GM19397 (cell line): ENCODE measurements around the gene TMIE.
"Not testable (repeated sequence)": the region's sequence is repeated elsewhere in the genome, so short reads cannot be mapped to it uniquely, and the experiment has no call there.

Experiments
- ATAC-seq: cut with Tn5 transposase; IDR thresholded peaks from one replicate; pipeline ENCODE4 v1.9.1; 2021; ENCODE audit warnings: mild to moderate bottlenecking, moderate library complexity; ENCODE audit not compliant: unreplicated experiment

Gene TMIE

DNA sequence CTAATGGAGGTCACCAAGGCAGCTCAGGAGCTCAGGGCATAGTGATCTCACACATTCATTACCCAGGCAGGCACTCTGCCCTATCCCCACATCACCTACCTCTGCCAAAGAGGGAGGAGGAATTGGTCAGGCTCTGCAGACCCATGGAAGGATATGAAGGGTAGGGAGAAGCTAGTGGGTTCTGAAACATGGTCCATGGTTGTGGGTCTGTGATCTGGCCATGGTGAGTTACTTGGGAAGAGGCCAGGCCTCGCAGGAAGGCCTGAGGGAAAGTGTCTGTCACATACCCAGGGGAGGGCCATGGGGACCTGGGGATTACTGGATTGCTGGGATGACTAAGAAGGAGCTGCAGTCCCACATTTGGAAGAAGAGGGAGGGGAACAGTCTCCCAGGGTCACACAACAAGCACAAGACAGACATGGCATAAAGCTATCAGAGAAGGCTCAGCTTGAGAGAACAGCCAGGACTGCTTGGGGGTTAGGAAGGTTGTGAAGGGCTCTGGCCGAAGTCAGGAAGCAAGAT is 17.9 kb downstream of the TMIE start:
- ATAC-seq: no peak

DNA sequence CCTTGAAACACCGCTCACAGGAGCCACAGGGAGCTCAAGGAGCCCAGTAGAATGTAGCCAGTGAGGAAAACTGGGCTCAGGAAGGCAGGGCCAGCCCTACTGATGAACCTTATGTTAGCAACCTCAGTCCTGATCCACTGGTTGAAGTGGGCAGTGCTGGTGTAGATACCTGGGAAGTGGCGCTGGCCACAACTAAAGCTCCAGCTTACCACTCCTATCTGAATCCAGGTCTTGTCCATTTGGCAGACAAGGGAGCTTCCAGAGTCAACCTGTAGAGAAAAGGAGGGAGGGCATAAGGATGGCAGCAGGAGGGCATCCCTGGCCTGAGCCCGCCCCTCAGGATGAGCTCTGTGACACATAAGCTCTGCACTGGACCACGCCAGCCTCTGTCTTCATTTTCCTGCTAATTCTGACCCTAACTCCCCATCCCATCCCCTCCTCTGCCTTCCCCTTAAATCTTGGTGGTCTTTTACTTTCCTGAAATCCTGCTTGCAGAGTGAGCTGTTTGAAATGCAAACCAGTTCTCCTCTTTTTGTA is 18.6 kb downstream of the TMIE start:
- no peak for ATAC-seq

DNA sequence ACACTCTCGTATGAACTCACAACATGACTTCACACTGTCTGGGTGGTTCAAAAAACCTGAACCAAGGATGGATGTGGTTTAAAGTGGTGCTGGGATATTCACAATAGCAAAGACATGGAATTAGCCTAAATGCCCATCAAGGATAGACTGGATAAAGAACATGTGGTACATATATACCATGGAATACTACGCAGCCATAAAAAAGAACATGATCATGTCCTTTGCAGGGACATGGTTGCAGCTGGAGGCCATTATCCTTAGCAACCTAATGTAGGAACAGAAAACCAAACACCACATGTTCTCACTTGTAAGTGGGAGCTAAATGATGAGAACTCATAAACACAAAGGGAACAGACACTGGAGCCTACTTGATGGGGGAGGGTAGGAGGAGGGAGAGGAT is 19.8 kb downstream of the TMIE start:
- no peak for ATAC-seq

DNA sequence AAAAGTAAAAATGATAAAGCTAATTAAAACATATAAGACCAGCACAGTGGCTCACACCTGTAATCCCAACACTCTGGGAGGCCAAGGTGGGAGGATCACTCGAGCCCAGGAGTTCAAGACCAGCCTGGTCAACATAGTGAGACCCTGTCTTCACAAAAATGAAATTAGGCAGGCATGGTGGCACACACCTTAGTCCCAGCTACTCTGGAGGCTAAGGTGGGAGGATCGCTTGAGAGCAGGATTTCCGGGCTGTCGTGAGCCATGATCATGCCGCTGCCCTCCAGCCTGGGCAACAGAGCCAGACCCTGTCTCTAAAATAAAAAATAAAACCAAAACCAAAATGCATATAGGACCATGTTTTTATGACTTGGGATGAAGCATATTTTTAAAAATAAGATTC is 21.3 kb downstream of the TMIE start:
- no peak for ATAC-seq

DNA sequence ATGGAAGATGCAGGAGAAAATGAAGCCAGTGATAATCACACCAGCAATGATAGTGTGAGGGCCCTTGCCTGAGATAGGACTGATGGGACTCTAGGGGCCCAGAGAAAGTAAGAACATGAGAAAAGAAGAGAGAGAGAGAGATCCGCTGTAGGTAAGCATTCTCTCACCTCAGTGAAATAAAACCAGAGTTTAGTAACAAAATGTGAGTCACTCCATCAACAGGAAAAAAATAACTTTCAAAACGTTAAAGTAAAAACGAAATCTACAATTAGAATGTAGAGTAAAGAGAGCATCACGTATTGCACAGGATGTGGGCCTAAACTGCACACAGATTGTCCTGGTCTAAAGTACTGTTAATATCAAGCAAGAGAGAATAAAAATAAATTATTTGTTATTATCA is 23.2 kb downstream of the TMIE start:
- no peak for ATAC-seq

DNA sequence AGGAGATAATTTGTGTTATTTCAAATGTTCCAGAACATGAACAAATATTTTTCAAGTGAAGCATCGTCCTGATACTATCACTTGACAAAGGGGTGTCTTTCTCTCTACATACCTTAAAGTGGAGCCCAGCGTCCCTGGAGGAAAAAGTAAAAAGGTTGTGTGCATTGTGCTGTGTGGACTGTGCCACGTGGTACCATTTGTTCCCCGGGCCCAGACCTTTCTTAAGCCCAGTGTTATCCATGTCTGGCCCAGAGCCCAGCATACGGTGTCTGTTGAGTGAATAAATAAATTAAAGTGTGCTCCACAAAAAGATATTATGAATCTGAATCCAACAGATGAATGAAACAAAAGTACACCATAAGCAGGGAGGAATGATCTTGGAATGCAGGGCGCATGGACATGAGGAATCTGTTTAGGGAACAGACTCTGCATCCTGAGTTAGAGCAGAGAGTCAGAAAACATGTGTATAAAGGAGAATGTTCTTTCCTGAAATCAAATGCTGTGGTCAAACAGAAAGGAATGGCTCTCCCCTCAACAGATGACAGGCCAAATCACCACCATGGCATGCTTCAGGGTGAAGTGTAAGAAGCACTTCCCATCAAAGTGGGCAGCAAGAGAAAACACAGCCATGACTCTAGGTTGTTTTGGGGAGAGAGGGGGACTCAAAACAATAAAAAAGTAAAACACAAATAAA is 24.6 kb downstream of the TMIE start:
- no peak for ATAC-seq

DNA sequence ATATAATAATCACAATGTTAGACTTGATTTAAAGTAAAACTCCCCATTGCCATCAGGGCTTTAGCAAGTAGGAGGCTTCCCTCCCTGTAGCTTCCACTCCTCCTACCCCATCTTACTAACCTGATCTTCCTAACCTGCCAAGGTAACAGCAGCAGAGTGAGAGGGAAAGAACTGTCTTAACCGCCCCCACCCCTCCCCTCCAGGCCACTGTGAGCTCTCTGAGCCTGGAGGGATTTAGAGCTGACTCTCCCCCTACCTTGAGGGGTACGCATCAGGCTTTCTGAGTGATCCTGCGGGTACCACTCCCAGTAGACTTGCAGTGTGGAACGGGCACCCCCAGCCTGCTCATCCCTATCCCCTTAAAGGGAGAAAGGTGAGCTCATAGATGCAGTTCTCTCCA is 27.8 kb downstream of the TMIE start:
- ATAC-seq: no peak

DNA sequence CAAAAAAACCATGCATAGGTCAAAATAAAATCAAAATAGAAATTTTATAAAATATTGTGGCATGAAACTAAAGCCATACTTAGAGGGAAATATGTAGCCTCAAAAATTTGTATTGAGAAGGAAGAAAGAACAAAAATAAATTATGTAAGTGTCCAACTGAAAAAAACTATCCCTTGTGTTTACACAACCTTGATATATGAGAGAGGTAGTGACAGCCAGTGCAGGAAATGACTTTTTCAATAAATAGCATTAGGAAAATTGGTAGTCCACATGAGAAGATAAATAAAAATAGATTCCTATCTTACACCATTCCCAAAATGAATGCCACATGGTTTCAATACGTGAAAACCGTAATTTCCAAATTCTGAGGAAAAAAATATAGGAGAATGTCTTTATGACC is 29.6 kb downstream of the TMIE start:
- ATAC-seq: no peak

DNA sequence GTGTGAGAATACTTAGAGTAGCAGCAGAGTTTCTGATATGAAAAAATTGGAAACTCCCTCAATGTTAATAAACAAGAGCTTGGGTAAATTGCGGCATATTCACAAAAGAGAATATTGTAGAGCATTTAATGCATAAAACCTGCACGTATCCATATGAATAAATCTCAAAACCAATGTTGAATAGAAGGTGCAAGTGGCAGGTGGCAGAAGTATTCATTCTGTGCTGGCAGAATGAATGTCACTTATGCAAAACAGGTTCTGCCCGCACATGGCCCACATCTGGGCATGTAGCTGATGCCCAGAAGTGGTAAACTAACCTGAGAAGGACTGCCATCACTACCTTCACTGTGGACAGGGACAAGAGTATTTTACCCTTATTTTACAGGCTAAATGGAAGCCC is 30.6 kb downstream of the TMIE start:
- no peak for ATAC-seq

DNA sequence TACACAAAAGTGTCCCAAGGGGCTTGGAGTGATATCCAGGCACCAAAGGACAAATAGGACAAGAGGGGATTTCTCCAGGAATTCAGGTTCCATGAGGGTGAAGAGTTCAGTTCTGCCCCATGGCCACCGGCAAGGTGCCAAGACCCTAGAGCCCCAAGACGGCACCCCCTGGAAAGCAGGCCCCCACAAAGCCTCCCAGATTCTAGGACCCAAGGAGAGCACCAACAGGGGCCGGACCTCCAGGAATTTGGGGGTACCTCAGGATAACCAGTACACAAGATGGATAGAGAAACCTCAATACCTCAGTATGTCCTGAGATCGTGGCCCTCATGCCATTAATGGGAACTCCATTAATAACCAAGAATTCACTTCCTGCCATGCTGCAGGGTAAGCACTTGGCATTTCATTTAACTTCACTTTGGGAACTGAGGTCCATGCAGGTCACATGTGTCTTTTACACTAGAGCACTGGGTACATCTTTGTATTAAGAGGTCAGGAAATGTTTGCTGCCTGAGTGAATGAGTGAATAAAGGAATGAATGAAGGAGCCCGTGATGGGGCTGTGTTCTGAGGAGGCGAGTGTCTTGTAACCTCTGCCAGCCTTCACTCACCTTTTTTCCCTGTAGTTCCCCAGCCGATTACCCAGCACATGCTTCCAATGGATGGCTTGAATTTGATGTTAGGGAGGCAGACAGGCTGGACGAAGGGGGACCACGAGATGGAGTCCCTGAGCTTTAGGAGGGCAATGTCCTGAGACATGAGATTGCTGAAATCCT is 32.0 kb downstream of the TMIE start:
- ATAC-seq: no peak

DNA sequence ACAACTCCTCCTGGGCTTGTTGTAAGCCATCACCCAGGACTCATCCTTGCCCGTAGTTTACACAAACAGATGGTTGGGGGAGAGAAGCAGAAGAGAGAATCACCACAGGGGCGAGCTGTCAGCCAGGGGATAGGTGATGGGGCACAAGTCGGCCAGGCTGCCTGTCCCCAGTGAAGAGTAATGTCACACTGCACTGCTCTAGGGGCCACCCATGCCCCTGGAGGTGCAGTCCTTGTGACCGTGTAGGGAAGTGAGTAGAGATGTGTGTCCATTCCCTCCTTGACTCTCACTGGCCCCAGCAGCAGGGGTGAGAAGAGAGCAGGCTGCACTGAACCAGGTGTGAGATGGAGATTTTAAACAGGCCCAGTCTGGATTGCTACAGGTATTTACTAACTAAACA is 33.6 kb downstream of the TMIE start:
- no peak for ATAC-seq

DNA sequence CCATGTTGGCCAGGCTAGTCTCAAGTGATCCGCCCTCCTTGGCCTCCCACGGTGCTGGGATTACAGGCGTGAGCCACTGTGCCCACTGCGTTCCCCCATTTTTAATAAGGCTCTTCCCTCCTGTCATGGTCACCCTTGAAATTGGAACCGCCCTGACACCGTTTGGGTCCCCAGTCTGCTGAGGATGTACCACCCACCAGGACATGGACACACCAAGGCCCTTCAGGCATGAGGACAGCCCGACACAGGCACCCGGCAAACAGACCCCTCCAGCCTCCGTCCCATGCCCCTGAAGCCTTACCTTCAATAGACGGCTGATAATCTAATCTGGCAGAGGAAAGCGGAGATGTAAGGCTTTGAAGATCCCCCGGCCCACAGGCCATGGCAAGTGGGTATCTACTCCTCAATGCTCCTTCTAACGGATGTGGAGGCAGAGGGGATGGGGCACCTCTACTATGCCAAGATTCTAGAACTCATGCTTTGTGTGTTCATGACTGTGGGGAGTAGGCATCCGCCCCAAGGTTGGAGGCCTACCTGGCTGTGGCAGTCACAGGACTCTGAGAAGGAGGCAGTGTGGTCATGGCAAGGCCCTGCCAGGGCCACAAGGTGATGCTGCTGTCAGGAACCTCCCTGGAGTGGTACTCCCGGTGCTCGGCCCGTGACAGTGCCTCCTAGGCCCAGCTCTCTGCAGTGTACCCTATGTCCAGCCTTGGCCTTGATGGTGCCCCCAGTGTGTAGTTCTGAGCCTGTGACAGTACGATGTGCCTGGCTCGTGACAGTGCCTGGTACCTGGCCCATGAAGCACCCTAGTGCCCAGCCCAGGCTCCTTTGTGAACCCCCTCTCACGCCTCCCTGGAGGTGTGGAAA is 35.0 kb downstream of the TMIE start:
- no peak for ATAC-seq

DNA sequence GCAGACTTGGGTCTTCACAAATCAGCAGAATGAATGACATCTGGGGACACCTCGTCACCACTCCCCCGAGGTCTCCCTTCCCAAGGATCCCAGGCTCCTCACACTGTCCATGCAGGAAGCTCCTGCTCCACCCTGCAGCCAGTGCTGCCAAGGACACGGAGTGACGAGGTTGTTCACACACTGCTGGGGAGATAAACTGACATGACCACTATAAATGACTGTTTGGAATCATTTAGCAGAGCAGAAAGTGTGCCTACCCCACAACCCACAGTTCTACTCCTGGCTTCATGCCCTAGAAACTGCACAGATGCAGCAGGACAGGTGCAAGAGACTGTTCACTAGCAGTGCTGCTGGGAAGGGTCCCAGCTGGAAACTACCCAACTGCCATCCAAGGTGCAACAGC is 36.1 kb downstream of the TMIE start:
- ATAC-seq: no peak

DNA sequence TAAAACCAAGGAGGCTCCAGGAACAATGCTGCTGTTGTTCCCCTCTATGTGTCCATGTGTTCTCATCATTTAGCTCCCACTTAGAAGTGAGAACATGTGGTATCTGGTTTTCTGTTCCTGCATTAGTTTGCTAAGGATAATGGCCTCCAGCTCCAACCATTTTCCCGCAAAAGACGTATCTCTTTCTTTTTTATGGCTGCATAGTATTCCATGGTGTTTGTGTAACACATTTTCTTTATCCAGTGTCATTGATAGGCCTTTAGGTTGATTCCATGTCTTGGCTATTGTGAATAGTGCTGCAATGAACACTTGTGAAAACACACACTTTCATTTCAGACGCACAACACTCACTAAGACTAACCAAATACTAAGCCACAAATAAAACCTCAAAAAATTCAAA is 38.4 kb downstream of the TMIE start:
- not testable (repeated sequence) for ATAC-seq

DNA sequence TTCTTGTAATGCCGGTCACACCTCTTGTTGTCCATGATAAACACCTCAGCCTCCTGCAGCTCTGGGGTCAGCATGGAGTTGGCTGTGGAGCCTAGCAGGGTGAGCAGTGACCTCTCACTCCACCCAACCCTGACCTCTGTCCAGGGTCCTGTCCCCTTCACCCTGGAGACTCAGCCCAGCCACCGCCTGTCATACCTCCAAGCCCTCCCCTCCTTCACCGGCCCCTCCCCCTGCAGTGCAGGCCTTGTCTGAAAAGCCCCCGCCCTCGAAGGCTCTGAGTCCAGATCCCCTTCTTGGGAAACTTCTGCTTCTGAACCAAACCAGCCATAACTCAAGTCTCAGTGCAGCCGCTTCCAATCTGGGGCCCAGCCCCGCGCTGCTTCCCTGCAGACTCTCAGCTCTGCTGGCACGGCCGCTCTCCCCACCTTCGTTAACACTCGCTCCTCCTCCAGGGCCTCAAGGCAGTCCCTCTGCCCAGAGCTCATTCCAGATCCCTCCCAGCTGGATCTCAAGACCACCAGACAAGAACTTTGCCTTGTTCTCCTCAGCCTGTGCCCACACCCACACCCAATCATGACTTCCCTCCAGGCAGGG is 41.9 kb downstream of the TMIE start:
- ATAC-seq: no peak

DNA sequence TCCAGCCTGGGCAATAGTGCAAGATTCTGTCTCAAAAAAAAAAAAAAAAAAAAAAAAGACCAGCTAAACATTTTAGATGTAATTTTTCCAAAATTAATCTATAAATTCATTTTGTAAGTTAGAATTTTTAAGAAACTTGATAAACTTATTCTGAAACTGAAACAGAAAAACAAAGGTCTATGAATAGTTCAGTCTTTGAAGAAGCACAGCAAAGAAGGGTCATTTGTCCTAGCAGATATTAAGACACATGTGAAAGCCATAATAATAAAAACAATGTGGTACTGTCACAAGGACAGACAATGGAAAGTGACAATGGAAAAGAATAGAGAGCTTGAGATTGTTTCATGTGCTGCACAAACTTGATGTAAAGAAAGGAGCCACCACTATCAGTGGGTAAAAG is 45.5 kb downstream of the TMIE start:
- no peak for ATAC-seq

DNA sequence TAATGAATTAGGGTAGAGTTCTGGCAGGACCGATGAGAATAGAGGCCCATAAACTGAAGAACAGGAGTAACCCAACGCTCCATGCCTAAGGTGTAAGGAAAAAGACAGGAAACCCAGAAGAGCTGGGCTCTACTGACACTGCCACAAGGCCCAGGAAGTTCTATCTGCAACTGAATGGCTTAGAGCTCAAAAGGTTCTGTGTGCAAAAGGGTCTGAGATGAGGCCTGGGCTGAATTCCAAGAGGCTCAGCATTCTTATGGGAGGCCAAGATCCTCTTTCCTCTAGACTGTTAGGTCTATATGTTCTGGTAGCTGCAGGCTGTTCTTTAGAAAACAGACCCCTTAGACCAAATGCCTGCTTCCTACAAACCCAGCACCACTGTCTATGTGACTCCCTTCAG is 47.0 kb downstream of the TMIE start:
- no peak for ATAC-seq

DNA sequence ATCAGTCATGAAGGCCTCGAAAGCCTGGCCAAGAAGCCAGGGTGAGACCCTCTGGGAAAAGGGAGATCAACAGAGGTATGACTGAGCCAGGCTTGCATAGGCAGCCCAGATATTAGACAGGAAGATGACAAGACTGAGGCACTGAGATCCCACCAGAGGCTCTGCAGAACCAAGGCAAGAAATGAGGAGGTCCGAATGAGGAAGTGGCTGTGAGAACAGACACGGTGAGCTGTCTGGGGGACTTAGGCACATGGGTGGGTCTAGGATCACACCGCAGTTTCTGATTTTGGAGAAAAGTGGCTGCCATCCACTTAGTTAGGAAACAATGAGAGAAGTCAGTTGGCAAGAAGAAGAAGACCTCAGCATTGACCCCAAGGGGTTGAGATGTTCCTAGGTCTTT is 47.9 kb downstream of the TMIE start:
- no peak for ATAC-seq

DNA sequence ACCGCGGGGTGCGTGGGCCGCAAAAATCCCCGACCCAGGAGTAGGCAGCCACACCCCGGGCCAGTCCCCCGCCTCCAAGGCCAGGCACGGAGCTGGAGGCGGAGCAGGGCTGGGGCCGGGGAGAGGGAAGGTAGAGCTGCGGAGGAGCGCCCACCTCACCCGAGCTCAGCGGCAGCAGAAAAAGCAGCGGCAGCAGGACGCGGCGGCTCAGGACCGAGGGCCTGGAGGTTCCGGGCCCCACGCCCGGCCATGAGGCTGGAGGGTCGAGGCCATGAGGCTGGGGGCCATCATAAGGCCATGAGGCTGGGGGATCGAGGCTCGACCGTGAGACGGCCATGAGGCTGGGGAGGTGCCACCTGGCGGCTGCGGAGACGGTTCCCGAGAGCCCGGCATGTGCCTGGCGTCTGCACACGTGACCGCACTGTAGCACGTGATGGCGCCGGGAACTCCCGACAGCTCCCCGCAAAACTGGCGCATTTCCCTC is 49.4 kb downstream of the TMIE start:
- no peak for ATAC-seq

DNA sequence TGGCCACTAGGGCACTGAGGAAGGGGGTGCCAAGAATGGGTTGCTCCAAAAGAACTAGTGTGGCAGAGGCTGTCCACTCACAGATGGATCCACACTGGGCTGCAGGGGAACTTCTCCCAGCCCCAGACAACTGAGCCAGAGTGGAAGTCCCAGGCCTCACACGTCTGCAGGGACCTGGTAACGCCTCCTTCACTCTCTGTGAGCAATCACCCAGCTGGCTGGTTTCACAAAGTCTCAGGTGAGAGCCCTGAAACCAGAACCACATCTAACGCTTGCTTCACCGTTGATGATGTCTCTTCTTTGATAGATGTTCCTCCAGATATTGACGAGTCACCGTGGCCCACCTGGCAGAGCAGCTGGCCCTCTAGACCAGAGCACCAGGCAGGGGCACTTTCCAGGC is 51.9 kb downstream of the TMIE start:
- ATAC-seq: not testable (repeated sequence)

DNA sequence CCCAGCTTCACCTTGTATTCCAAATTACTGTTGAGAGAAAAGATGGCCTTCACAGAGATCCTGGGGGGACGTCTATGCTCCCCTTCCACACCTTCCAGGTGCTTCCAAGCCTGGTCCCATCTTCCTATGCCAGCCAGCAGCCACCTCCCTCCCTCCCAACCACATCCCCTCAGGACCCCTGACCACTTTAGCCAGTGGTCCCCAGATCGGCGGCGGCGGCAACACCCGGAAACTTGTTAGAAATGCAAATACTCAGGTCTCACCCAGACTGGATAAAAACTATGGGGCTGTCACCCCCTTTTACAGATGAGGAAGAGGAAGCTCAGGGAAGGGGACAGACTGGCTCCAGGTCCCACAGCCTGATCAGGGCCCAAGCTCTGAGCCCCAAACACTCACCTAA is 54.5 kb downstream of the TMIE start:
- ATAC-seq: no peak
